8988T (cell line): ENCODE results near the gene CACNA1B.
"Not testable (repeated sequence)": the region's sequence is repeated elsewhere in the genome, so short reads cannot be mapped to it uniquely, and the experiment has no call there.

Experiments
- DNase-seq: peaks from one replicate; pipeline ENCODE4 v3.0.0; 2011

Gene CACNA1B

GRCh38 chr9:138078846-138079245 is 201.3 kb downstream of the CACNA1B start:
- DNase-seq, result no peak

DNA sequence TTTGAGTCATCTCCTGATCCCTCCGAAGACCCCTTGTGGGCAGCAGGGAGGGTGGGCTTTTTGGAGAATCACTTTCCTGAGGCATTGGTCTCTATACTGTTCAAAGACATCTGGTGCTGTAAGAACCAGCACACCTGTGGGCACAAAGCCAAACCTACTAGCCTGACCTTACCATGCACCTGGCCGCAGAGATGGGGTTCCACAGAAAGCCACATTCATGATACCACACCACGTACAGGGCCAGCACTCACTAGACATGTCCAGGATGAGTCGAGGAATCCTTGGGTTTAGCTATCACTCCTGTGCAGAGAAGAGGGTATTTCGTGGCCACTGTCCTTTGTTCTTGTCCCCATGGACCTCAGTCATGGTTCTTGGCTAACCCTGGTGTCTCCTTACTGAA is 203.4 kb downstream of the CACNA1B start:
- no peak for DNase-seq

DNA sequence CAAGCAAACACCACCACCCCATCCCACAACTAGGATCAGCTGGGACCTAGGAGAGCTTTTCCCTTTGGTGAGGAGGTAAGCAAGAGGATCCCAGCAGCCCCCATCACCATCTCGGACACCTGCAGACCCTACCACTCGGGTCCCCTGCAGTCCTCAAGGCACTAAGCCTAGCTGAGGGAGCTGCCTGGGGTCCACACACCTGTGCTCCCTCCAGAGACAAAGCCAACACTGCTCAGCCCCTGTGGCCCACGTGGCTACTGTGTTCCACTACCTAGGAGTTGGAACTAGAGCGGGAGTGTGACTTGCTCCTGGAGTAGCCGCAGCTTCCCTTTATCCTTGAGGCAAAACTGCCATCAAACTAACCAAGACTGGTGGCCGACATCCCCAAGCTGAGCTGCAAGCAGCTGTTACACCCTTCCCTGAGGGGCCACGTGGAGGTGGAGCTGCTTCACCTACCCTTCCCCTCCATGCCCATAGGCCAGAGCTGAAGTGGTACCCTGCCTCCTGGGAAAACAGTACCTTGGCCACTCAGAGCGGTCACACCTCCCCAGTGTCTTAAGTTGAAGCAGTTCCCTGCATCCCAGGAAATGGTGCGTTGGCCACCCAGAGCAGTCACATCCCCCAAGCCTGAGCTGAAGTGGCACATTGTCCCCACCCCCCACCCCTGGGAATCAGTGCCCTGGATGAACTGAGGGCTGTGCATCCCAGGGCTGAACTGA is 205.5 kb downstream of the CACNA1B start:
- DNase-seq, result no peak

DNA sequence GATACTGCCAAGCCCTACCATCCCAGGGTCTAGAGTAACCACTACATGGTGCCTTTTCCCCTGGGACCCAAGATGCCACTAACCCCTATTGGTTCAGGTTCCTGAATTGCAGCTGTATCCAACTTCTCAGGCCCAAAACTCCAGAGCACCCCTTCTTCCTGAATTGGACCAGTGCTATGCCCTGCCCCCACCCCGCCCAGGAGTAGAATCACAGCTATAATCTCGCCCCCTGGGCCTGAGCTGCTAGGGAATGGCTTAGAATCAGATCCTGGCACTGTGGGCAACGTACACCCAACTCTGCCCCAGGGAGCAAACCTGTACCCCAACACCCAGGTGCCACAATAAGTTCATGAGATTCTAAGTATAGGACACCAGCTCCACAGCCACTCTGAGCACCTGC is 206.3 kb downstream of the CACNA1B start:
- no peak for DNase-seq

- no peak for DNase-seq
Measured at GRCh38 chr9:138085568-138085967, 208.0 kb downstream of the CACNA1B start.

GRCh38 chr9:138092057-138092456 is 214.5 kb downstream of the CACNA1B start:
- not testable (repeated sequence) for DNase-seq

- no peak for DNase-seq
Measured at GRCh38 chr9:138094028-138094427, 216.4 kb downstream of the CACNA1B start.

GRCh38 chr9:138095813-138096518 is 218.4 kb downstream of the CACNA1B start:
- no peak for DNase-seq

DNA sequence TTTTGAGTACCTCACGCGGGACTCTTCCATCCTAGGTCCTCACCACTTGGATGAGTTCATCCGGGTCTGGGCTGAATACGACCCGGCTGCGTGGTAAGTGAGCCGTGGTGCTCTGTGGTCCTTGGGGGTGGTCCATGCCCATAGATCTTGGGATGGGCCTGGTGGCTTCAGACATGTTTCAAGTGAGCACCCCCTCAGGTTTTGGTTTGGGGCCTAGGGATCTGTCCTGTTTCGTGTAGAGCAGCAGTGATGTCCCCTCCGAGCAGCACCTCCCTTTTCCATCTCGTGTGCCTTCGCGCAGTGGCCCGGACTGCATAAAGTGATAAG is 218.9 kb downstream of the CACNA1B start:
- no peak for DNase-seq

DNA sequence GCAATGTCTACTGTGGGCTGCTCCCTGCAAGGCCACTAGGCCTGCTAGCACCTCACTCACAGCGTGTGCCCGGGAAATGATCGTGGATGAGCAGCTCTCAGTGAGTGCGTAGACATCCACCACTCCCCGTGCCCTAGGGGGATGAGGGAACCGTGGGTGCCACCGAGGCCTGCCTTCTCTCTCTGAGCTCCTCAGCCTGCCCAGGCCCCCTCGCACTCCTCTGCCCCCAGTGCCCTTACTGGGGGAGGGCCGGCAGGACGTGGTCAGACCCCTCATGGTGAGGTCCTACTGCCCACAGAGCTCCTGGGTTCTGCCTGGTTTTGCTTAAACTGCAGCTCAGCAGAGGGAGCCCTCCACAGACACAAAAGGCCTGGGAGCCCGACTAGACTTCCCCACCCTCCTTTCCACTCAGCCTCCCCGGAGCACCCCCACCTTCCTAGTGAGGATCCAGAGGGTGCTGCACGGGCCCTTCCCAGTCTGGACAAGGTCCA is 220.0 kb downstream of the CACNA1B start:
- DNase-seq, result peak; percentile 9

DNA sequence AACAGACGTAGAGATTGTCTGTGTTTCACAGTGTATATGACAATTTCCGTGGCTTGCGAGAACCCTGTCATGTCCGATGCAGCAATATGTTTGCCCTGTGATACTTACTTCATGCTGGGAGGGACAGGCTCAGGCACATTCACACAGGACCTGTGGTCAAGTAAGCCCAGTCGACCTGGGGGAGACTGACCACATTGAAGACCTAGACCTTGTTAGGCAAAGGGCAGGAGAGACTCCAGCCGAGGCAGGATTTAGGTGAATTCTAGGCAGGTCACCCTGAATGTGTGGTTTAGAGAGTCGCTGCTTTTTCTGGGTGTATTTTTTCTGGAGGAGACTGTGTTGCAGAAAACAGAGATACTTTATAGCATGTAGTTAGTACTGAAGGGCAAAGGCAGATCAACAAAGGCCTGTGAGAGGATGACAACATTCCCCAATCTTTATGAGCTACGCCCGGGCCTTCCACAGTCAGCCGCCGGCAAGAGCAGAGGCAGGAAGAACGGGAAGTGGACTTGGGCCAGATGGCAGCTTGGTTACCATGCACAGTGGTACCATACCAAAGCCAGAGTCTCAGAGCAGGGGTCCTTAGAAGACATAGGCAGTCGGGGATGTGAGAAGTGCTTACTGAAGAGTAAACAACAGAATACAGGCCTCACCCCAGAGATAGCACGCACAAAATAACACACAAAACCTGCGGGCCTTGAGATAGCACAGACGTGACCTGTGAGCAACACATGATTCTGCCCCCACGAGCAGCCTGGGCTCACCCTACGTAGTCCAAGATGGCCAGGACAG is 220.7 kb downstream of the CACNA1B start:
- DNase-seq, result peak; percentile 7

- DNase-seq, result no peak
Measured at GRCh38 chr9:138098908-138099791, 221.6 kb downstream of the CACNA1B start.

GRCh38 chr9:138099803-138100598 is 222.4 kb downstream of the CACNA1B start:
- no peak for DNase-seq

GRCh38 chr9:138100711-138101350 is 223.2 kb downstream of the CACNA1B start:
- DNase-seq, result peak; percentile 27

GRCh38 chr9:138101444-138102234 is 224.1 kb downstream of the CACNA1B start:
- DNase-seq, result peak; percentile 9

- peak; percentile 6 for DNase-seq
Measured at GRCh38 chr9:138102246-138103051, 224.9 kb downstream of the CACNA1B start.

DNA sequence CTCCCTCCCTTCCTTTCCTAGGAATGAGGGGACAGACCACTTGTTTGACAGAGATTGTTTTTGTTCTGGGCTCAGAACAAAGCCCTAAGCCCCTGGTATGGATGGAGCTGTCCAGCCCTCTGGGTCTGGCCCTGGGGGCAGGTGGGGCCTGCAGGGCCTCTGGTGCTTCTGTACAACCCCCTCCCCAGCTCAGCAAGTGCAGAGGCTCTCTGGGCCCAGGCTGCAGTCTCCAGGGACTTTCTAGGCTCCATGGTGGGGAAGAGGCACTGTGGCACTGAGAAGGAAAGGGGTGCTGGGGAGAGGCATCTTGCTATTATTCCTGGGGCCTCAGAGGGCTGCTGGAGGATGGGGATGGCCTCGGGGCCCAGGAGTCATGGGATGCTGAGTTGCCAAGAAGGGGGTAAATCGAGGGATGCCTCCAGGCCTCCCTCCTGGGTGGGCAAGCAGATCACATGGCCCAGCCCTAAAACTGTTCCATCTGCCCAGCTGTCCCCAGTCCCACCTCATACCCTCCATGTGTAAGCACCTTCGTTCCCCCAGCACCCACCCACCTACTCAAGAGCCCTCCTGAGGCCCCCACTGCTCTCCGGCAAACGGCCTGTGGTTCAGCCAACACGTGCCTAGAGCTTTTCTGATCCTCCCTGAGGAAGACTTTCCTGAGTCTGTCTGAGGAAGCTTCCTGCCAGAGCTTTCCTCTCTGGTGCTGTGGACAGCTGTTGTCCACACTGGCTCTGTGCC is 225.7 kb downstream of the CACNA1B start:
- DNase-seq, result peak; percentile 9

GRCh38 chr9:138103849-138104206 is 226.2 kb downstream of the CACNA1B start:
- DNase-seq, result no peak
